Measurements from ENCODE around the gene PHLDB3. TPM values are rescaled to one million over a fixed set of nuclear protein-coding genes. Genes with fewer than 3 reads are reported as not detected.

PHLDB3 gene
- total RNA-seq, 4 donors from 2014 or later, result 10.3 to 16.2 (median 12.6) TPM

- Histone ChIP-seq H3K36me3 (no peaks in the 10 kb centered on the region), H3K27ac (replicated peaks in 1 of 4) (no peak overlapping the region), H3K4me1 (peaks cover 0 to 9% (median 5%) of the 10 kb centered on the region in 4 donors), H3K4me3 (no peak overlapping the region), H3K9me3 (no peaks in the 10 kb centered on the region), H3K27me3 (no peaks in the 10 kb centered on the region)
- intact Hi-C loops (cut with DNase I), result no loop called here
- no peak for TF ChIP-seq POLR2A (IDR thresholded peaks at IDR 0.05; ENCODE audit: low read depth)
- TF ChIP-seq CTCF (IDR thresholded peaks at IDR 0.05), result no peak
- TF ChIP-seq EP300 (IDR thresholded peaks at IDR 0.05), result no peak
- TF ChIP-seq POLR2AphosphoS5 (IDR thresholded peaks at IDR 0.05), result no peak
- no peak for DNase-seq (ENCODE audit: extremely low spot score)
- 94% methylated on average over 2 of the region's 2 CpGs for WGBS
These were observed 50.5 kb downstream of the PHLDB3 start for GRCh38 chr19:43454031-43454430.

GRCh38 chr19:43452582-43452981, 52.0 kb downstream of the PHLDB3 start:
- no peak overlapping the region for H3K27ac ChIP-seq (replicated peaks in 1 of 4)
- no peaks in the 10 kb centered on the region for H3K27me3 ChIP-seq
- 75% methylated on average over 3 of the region's 3 CpGs for whole genome bisulfite sequencing
- peaks cover 0 to 9% (median 5%) of the 10 kb centered on the region in 4 donors for H3K4me1 ChIP-seq
- H3K36me3 ChIP-seq, result no peaks in the 10 kb centered on the region
- no peak for TF ChIP-seq POLR2AphosphoS5 (IDR thresholded peaks at IDR 0.05)
- TF ChIP-seq POLR2A (IDR thresholded peaks at IDR 0.05; ENCODE audit: low read depth), result no peak
- TF ChIP-seq CTCF (IDR thresholded peaks at IDR 0.05), result no peak
- TF ChIP-seq EP300 (IDR thresholded peaks at IDR 0.05), result no peak
- DNase-seq (ENCODE audit: extremely low spot score), result no peak
- H3K4me3 ChIP-seq, result no peak overlapping the region
- intact Hi-C loops (cut with DNase I), result no loop called here
- H3K9me3 ChIP-seq, result no peaks in the 10 kb centered on the region

- Histone ChIP-seq H3K9me3 (no peaks in the 10 kb centered on the region), H3K36me3 (no peaks in the 10 kb centered on the region), H3K4me3 (no peak overlapping the region), H3K4me1 (peaks cover 0 to 9% (median 6%) of the 10 kb centered on the region in 4 donors), H3K27ac (replicated peaks in 1 of 4) (no peak overlapping the region), H3K27me3 (no peaks in the 10 kb centered on the region)
- TF ChIP-seq POLR2A (IDR thresholded peaks at IDR 0.05; ENCODE audit: low read depth), result no peak
- TF ChIP-seq CTCF (IDR thresholded peaks at IDR 0.05), result no peak
- no peak for TF ChIP-seq POLR2AphosphoS5 (IDR thresholded peaks at IDR 0.05)
- TF ChIP-seq EP300 (IDR thresholded peaks at IDR 0.05), result no peak
- WGBS, result 64% methylated on average over 2 of the region's 2 CpGs
- DNase-seq (ENCODE audit: extremely low spot score), result no peak
- intact Hi-C loops (cut with DNase I), result no loop called here
These were observed 54.0 kb downstream of the PHLDB3 start for GRCh38 chr19:43450545-43450997.

GRCh38 chr19:43447655-43448054, 56.9 kb downstream of the PHLDB3 start:
- 92% methylated on average over 9 of the region's 9 CpGs for WGBS
- Histone ChIP-seq H3K27me3 (no peaks in the 10 kb centered on the region), H3K4me3 (no peak overlapping the region), H3K27ac (replicated peaks in 1 of 4) (no peak overlapping the region), H3K36me3 (no peaks in the 10 kb centered on the region), H3K4me1 (peaks cover 0 to 7% (median 3%) of the 10 kb centered on the region in 4 donors), H3K9me3 (no peaks in the 10 kb centered on the region)
- TF ChIP-seq POLR2AphosphoS5 (IDR thresholded peaks at IDR 0.05), result no peak
- TF ChIP-seq CTCF (IDR thresholded peaks at IDR 0.05), result no peak
- no peak for TF ChIP-seq POLR2A (IDR thresholded peaks at IDR 0.05; ENCODE audit: low read depth)
- no peak for TF ChIP-seq EP300 (IDR thresholded peaks at IDR 0.05)
- DNase-seq (ENCODE audit: extremely low spot score), result no peak
- intact Hi-C loops (cut with DNase I), result loop anchor here (1.0 kb wide), 1 partner anchor 72 kb away; no protein-coding TSS in a partner anchor
